Caco-2 (cell line): ENCODE measurements around the gene KCTD12. TPM values are rescaled to one million over a fixed set of nuclear protein-coding genes. Genes with fewer than 3 reads are reported as not detected.

Source experiments
- BruUV-seq: library from RNA; stranded (reverse); fragments of 400-500 nt; replicated peaks from 2 replicates; lab custom pipeline; 2021; lab: Mats Ljungman, UMichigan
- CTCF ChIA-PET: fragments of 300-600 bp; sonication (Branson Sonifier 250); formaldehyde crosslinking; loops from one replicate; lab custom pipeline; 2022; ENCODE audit warnings: antibody characterized with exemption; lab: Charles Lee
- POLR2A ChIA-PET: fragments of 300-600 bp; sonication (Branson Sonifier 250); formaldehyde crosslinking; loops from one replicate; lab custom pipeline; 2022; ENCODE audit warnings: antibody characterized with exemption; lab: Charles Lee
- DNase-seq, 2 experiments: peaks; one replicate each; pipeline versions ENCODE4 v3.0.0 to v3.0.0-alpha.2; 2020 to 2022
- H3K27me3 ChIP-seq: replicated peaks from 2 replicates; pipeline ENCODE4 v1.6.0; 2011; ENCODE audit warnings: low read length; ENCODE audit not compliant: control insufficient read depth, insufficient read depth
- H3K36me3 ChIP-seq: 2 replicates; pipeline ENCODE4 v1.5.1; 2011; ENCODE audit warnings: low read length; ENCODE audit not compliant: control insufficient read depth, insufficient read depth
- H3K4me1 ChIP-seq: fragments of 250-450 bp; sonication (Bioruptor Pico); 2 replicates; pipeline ENCODE4 v1.5.1; 2020; ENCODE audit warnings: mild to moderate bottlenecking
- H3K4me3 ChIP-seq: 2 replicates; pipeline ENCODE4 v1.5.1; 2011; ENCODE audit warnings: low read depth, mild to moderate bottlenecking, control low read depth, low read length
- H3K9me3 ChIP-seq: fragments of 250-450 bp; sonication (Bioruptor Pico); 2 replicates; pipeline ENCODE4 v1.5.1; 2020; ENCODE audit warnings: mild to moderate bottlenecking, moderate library complexity
- H3K27ac Mint-ChIP-seq: one replicate; pipeline ENCODE4 v1.8.0; 2022; ENCODE audit warnings: mixed read lengths; ENCODE audit not compliant: unreplicated experiment
- H3K27me3 Mint-ChIP-seq: one replicate; pipeline ENCODE4 v1.8.0; 2022; ENCODE audit warnings: mixed read lengths; ENCODE audit not compliant: insufficient read depth, unreplicated experiment
- H3K36me3 Mint-ChIP-seq: one replicate; pipeline ENCODE4 v1.8.0; 2022; ENCODE audit warnings: mild to moderate bottlenecking, mixed read lengths; ENCODE audit not compliant: insufficient read depth, unreplicated experiment
- H3K4me1 Mint-ChIP-seq: one replicate; pipeline ENCODE4 v1.8.0; 2022; ENCODE audit warnings: low read depth, mixed read lengths; ENCODE audit not compliant: unreplicated experiment
- H3K4me3 Mint-ChIP-seq: one replicate; pipeline ENCODE4 v1.8.0; 2022; ENCODE audit warnings: mild to moderate bottlenecking, moderate library complexity, mixed read lengths; ENCODE audit not compliant: unreplicated experiment
- H3K9me3 Mint-ChIP-seq: one replicate; pipeline ENCODE4 v1.8.0; 2022; ENCODE audit warnings: mixed read lengths; ENCODE audit not compliant: unreplicated experiment
- intact Hi-C: fragments of 100-400 bp; cut with micrococcal nuclease; formaldehyde crosslinking; loops from one replicate; pipeline ENCODE4 v1.10.0; 2022; ENCODE audit not compliant: unreplicated experiment
- total RNA-seq: library from RNA; stranded (reverse); gene quantifications from 2 replicates; pipeline ENCODE4 v1.2.3, GENCODE V29; 2022
- TF ChIP-seq, protein P1 (sequence below), 2 experiments: fragments of 200-600 bp in 1 of 2; IDR thresholded peaks; 1 replicate in 1 of 2; 2 replicates in 1 of 2; pipeline versions ENCODE4 v1.5.1 to v1.8.0; 2011 to 2022; ENCODE audit warnings: antibody characterized with exemption in 1 of 2, control low read depth in 1 of 2, inconsistent platforms in 1 of 2, low read depth in 1 of 2, low read length in 1 of 2, mild to moderate bottlenecking in 1 of 2, moderate library complexity in 1 of 2; ENCODE audit not compliant: insufficient read depth in 1 of 2, severe bottlenecking in 1 of 2, unreplicated experiment in 1 of 2

KCTD12 gene
- total RNA-seq, 1 experiment from 2014 or later: 1.8 TPM

DNA sequence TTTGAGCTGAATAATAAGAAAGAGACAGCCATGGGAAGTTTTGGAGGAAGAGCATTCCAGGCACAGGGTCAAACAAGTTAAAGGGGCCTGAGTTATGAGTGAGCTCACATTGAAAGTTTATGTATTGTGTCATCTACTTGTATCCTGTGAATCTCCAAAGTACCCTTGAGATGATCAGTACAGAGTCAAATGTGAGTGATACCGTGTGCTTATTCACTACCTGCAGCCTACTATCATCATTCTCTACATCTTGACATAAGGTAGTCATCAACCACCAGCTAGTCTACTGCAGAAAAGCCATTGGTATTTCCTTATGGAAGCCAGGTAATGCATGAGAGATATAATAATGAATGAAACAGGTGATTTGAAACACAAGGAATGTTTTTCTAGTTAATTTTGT is 3.0 kb upstream of the KCTD12 start:
- TF ChIP-seq, protein P1, sequence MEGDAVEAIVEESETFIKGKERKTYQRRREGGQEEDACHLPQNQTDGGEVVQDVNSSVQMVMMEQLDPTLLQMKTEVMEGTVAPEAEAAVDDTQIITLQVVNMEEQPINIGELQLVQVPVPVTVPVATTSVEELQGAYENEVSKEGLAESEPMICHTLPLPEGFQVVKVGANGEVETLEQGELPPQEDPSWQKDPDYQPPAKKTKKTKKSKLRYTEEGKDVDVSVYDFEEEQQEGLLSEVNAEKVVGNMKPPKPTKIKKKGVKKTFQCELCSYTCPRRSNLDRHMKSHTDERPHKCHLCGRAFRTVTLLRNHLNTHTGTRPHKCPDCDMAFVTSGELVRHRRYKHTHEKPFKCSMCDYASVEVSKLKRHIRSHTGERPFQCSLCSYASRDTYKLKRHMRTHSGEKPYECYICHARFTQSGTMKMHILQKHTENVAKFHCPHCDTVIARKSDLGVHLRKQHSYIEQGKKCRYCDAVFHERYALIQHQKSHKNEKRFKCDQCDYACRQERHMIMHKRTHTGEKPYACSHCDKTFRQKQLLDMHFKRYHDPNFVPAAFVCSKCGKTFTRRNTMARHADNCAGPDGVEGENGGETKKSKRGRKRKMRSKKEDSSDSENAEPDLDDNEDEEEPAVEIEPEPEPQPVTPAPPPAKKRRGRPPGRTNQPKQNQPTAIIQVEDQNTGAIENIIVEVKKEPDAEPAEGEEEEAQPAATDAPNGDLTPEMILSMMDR (IDR thresholded peaks at IDR 0.05; ENCODE audit: insufficient read depth in 1 of 2, low read depth in 1 of 2, low read length in 1 of 2, severe bottlenecking in 1 of 2, unreplicated experiment in 1 of 2): no peak
- no peak overlapping the region for H3K4me3 Mint-ChIP-seq
- H3K4me1 ChIP-seq: 0 out of 2 replicates have a peak, but pooled peaks cover 15% of the 10 kb centered on the region
- peaks cover 14% of the 10 kb centered on the region for H3K4me1 Mint-ChIP-seq
- no peak overlapping the region for H3K4me3 ChIP-seq
- no peaks in the 10 kb centered on the region for H3K9me3 Mint-ChIP-seq
- H3K27ac Mint-ChIP-seq: no peak overlapping the region
- H3K36me3 Mint-ChIP-seq: peaks cover 13% of the 10 kb centered on the region
- DNase-seq: no peak
- intact Hi-C loops: loop anchor here (5.0 kb wide), 3 partner anchors 222 to 1202 kb away; no protein-coding TSS in a partner anchor
- ChIA-PET CTCF (no interaction called here), POLR2A (no interaction called here)
- no peaks in the 10 kb centered on the region for H3K9me3 ChIP-seq
- peaks cover 36% of the 10 kb centered on the region for H3K27me3 Mint-ChIP-seq
- H3K36me3 ChIP-seq: no peaks in the 10 kb centered on the region
- no peaks in the 10 kb centered on the region for H3K27me3 ChIP-seq
- BruUV-seq: no TSS peak

DNA sequence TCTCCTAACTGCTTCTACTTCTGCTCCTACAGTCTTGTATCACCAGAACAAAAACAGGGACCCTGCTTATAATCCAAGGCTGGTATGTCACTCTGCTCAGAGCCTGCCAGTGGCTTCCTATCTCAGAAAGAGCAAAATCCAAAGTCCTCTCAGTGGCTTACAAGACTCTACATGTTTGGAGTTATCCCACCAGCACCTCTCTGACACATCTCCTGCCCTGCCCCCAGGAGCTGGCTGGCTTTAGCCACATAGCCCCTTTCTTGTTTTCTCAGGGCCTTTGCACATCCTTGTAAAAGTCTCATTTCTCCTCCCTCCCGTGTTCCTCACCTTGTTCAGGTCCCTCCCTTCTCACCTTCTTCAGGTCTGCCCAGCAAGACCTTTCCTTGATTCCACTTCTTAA is 2.2 kb upstream of the KCTD12 start:
- Histone ChIP-seq H3K4me1 (0 out of 2 replicates have a peak, but pooled peaks cover 15% of the 10 kb centered on the region), H3K36me3 (no peaks in the 10 kb centered on the region), H3K27me3 (no peaks in the 10 kb centered on the region; the same call in 1 of the 2 replicates), H3K9me3 (no peaks in the 10 kb centered on the region), H3K4me3 (no peak overlapping the region)
- H3K36me3 Mint-ChIP-seq: peaks cover 13% of the 10 kb centered on the region
- H3K4me3 Mint-ChIP-seq: peak overlapping the region; percentile 6
- TF ChIP-seq, protein P1 (IDR thresholded peaks at IDR 0.05; ENCODE audit: insufficient read depth in 1 of 2, low read depth in 1 of 2, low read length in 1 of 2, severe bottlenecking in 1 of 2, unreplicated experiment in 1 of 2): no peak
- H3K27me3 Mint-ChIP-seq: peaks cover 35% of the 10 kb centered on the region
- H3K9me3 Mint-ChIP-seq: no peaks in the 10 kb centered on the region
- ChIA-PET CTCF (no interaction called here), POLR2A (no interaction called here)
- no peak for DNase-seq
- intact Hi-C loops: loop anchor here (5.0 kb wide), 3 partner anchors 221 to 1201 kb away; no protein-coding TSS in a partner anchor
- peaks cover 14% of the 10 kb centered on the region for H3K4me1 Mint-ChIP-seq
- H3K27ac Mint-ChIP-seq: no peak overlapping the region
- no TSS peak for BruUV-seq

DNA sequence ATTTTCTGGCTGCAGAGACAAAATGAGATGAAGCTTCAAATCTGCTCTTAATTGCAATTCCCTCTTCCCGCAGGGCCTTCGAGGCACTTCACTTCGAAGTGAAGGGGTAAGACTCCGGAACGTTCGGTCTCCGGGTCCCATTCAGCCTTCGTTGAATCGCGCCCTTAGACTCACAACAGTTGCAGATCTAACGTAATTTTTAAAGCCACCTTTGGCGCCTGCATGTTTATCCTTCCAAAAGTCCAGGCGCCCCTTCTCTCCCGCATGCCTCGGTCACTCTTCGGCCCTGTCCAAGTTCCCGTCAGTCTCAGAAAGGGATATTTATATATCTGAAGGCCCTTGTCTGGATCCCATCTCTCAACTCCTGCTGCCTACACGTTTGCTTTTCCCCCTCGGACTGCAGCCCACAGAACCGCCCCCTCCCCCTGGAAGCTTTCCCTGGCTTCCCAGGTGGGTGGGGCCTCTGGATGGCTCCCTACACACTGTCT is 915 bp upstream of the KCTD12 start:
- DNase-seq: peak in 1 of 2 experiments; percentile 23
- Histone ChIP-seq H3K27me3 (no peaks in the 10 kb centered on the region; the same call in 1 of the 2 replicates), H3K9me3 (no peaks in the 10 kb centered on the region), H3K36me3 (no peaks in the 10 kb centered on the region), H3K4me3 (peak overlapping the region; percentile 56), H3K4me1 (0 out of 2 replicates have a peak, but pooled peaks cover 15% of the 10 kb centered on the region)
- Mint-ChIP-seq H3K36me3 (peaks cover 13% of the 10 kb centered on the region), H3K4me3 (peak overlapping the region; percentile 79), H3K9me3 (no peaks in the 10 kb centered on the region), H3K4me1 (peaks cover 14% of the 10 kb centered on the region), H3K27me3 (peaks cover 31% of the 10 kb centered on the region), H3K27ac (no peak overlapping the region)
- POLR2A ChIA-PET: no interaction called here
- intact Hi-C loops: loop anchor here (5.0 kb wide), 3 partner anchors 220 to 1200 kb away; no protein-coding TSS in a partner anchor
- TF ChIP-seq, protein P1 (IDR thresholded peaks at IDR 0.05; ENCODE audit: insufficient read depth in 1 of 2, low read depth in 1 of 2, low read length in 1 of 2, severe bottlenecking in 1 of 2, unreplicated experiment in 1 of 2): no peak
- CTCF ChIA-PET: no interaction called here
- BruUV-seq: no TSS peak
